Jurkat, Clone E6-1 (cell line): ENCODE data around the gene SCRN3.
"Not testable (repeated sequence)": the region's sequence is repeated elsewhere in the genome, so short reads cannot be mapped to it uniquely, and the experiment has no call there.

ENCODE experiments used
- DNase-seq: peaks from one replicate; pipeline ENCODE4 v3.0.0-alpha.2; 2011; ENCODE audit warnings: low read depth, low spot score
- H3K4me3 ChIP-seq: 2 replicates; pipeline ENCODE4 v1.5.1; 2011; ENCODE audit warnings: mild to moderate bottlenecking, low read length, control low read depth, moderate library complexity

The SCRN3 gene

DNA sequence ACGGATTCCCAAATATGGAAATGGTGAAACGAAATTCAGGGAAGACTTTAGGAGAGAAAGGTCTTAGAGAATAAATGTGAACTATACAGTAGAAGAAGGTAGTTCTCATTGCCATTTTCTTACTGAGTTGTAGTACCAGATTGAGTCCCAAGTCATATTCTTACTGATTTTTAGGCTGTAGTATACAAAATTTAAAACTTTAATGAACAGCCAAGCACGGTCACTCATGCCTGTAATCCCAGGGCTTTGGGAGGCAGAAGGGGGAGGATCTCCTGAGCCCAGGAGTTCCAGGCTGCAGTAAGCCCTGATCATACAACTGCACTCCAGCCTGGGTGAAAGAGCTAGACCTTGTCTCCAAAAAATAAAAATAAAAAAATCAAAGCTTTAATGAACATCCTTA, 2.2 kb downstream of the SCRN3 start:
- no peak for DNase-seq
- no peak overlapping the region for H3K4me3 ChIP-seq

- no peak overlapping the region for H3K4me3 ChIP-seq
- DNase-seq: no peak
Observed at GRCh38 chr2:174399171-174399570, 3.6 kb downstream of the SCRN3 start.

- no peak overlapping the region for H3K4me3 ChIP-seq
- DNase-seq: no peak
Observed at GRCh38 chr2:174400853-174401252, 5.3 kb downstream of the SCRN3 start.

DNA sequence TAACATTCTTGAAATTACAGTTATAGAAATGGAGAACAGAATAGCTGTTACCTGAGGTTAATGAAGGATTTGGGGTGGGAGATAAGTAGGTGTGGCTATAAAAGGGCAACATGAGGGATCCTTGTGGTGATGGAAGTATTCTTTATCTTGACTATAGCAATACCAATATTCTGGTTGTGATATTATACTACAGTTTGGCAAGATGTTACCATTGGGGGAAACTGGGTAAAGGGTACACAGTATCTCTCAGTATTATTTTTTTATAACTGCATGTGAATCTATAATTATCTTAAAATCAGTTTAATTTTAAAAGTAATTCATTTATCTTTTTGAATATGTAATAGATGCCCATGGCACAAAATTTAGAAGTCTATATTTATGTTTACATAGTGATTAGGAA, 8.1 kb downstream of the SCRN3 start:
- no peak for DNase-seq
- H3K4me3 ChIP-seq: no peak overlapping the region

DNA sequence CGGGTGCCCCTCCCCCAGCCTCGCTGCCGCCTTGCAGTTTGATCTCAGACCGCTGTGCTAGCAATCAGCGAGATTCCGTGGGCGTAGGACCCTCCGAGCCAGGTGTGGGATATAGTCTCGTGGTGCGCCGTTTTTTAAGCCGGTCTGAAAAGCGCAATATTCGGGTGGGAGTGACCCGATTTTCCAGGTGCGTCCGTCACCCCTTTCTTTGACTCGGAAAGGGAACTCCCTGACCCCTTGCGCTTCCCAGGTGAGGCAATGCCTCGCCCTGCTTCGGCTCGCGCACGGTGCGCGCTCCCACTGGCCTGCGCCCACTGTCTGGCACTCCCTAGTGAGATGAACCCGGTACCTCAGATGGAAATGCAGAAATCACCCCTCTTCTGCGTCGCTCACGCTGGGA, 14.5 kb downstream of the SCRN3 start:
- DNase-seq, H3K4me3 ChIP-seq: not testable (repeated sequence)

- H3K4me3 ChIP-seq: no peak overlapping the region
- no peak for DNase-seq
Observed at GRCh38 chr2:174412256-174412655, 16.7 kb downstream of the SCRN3 start.

GRCh38 chr2:174428214-174428613, 32.7 kb downstream of the SCRN3 start:
- DNase-seq: no peak
- no peak overlapping the region for H3K4me3 ChIP-seq

DNA sequence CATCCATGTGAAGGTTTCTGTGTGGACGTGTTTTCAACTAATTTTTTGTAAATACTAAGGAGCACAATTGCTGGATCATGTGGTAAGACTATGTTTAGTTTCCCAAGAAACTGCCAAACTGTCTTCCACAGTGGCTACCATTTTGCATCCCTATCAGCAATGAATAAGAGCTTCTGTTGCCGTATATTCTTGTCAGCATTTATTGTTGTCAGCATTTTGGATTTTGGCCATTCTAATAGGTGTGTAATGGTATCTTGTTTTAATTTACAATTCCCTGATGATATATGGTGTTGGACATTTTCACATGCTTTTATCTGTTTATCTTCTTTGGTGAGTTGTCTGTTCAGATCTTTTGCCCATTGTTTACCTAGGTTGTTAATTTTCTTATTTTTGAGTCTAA, 34.5 kb downstream of the SCRN3 start:
- DNase-seq: no peak
- H3K4me3 ChIP-seq: no peak overlapping the region

GRCh38 chr2:174431902-174432301, 36.4 kb downstream of the SCRN3 start:
- DNase-seq: no peak
- H3K4me3 ChIP-seq: no peak overlapping the region

DNA sequence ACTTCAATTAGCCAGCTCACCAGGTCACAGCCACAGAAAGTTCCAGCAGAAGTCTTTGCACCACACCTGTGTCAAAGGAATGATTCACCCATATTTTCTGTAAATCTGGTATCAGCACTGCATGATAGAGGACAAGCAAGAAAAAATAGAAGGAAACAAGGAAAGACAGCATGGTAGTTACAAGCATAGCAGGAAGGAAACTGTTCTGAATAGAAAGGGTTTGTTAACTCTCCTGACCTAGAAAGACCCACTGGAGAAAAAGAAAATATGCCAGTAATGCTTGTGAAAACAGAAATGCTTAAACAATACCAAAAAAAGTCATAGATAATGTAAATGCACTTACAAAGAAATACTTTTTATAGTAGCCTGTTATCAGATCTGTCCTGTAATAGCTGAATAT, 40.8 kb downstream of the SCRN3 start:
- no peak for DNase-seq
- no peak overlapping the region for H3K4me3 ChIP-seq

DNA sequence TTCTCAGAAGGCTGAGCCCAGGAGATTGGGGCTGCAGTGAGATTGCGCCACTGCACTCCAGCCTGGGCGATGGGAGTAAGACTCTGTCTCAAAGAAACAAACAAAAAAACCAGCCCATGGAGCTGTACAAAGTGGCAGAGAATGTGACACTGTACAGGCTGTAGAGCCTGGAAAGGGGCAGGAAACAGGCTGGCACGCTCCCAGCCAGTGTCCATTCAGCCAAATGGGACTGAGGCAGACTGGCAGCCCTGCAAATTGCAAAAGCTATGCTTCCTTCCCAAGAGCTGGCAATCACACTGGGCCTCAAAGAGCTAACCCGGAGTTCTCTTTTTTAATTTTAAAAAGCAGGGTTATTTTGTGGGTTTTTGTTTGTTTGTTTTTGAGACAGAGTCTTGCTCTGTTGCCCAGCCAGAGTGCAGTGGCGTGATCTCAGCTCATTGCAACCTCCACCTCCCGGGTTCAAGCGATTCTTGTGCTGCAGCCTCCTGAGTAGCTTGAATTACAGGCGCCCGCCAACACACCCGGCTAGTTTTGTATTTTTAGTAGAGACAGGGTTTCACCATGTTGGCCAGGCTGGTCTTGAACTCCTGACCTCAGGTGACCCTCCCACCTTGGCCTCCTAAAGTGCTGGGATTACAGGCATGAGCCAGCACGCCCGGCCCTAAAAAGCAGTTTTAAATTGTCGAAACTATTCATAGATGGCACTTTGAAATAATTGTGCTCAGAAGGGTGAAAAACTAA, 42.8 kb downstream of the SCRN3 start:
- no peak overlapping the region for H3K4me3 ChIP-seq
- no peak for DNase-seq

DNA sequence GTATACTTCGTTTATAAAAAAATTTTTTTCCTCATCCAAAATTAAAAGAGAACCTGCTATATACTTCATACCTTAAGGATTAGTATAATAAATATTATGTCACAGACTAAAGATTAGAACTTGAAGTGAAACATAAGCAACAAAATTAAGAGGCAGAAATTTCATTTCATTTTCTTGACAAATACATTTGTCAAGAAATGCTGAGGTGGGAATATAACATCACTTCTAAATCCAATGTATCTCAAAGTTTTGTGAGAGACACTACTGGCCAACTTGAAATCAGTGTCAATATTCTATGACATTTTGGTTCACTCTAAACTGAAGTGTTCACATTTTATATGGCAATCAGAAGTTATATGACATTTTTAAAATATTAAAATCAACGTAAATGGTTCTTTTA, 43.8 kb downstream of the SCRN3 start:
- no peak for DNase-seq
- no peak overlapping the region for H3K4me3 ChIP-seq

GRCh38 chr2:174439950-174440349, 44.4 kb downstream of the SCRN3 start:
- H3K4me3 ChIP-seq: no peak overlapping the region
- DNase-seq: no peak

DNA sequence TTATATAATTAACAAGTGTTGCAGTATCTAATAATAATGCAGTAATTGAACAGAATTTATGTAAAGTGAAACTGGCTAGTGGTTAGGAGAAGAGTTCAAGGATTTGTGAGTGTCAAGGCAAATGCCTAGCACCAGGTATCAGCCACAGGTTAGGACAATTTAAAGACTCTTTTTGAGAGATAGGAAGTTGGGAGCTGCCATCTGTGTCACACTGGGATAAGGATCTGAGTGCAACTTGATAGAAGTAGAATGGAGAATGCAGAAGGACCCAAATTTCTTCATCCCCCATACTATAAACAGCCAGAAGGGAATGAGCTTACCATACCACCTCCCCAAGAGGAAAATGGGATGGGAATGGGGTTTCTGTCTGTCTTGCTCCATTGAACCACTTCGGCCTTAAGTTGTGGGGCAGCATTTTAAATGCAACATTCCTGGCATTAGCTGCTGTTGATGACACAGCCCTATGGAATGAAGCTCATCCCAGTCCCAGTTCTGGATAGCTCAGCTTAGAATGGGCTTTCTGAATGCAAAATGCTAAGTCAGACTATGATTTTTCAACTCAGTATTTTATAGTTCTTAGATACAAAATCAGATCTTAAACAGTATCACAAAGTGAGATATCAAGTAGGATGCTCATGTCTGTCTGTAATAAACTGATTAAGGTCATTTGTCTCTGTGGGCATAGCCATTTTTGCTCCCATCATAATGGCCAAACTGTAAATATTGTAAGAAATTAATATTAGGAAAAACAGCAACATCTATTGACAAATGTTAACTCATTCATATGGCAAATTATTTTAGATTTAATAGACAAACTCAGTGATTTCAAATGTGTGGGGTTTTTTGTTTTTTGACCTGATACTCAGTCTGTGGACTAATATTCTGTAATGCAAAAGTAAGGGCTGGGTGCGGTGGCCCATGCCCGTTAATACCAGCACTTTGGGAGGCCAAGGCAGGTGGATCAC, 47.3 kb downstream of the SCRN3 start:
- no peak for DNase-seq
- no peak overlapping the region for H3K4me3 ChIP-seq

DNA sequence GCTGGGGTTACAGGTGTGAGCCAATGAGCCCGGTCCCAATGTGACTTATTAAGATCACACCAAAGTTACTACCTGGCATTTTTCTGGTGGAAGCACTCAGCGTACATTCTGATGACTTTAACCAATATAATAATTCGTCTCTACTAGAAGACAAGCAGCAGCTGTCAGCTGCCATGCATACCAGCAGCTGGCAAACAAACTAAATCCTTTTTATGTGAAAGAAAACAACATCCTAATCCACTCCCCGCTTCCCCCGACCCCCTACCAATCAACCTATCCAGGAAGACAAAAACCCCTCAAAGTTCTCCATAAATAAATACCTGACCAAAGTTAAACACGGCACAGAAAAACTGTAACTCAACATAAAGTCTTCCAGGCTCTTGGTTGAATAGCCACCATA, 49.2 kb downstream of the SCRN3 start:
- DNase-seq: no peak

DNA sequence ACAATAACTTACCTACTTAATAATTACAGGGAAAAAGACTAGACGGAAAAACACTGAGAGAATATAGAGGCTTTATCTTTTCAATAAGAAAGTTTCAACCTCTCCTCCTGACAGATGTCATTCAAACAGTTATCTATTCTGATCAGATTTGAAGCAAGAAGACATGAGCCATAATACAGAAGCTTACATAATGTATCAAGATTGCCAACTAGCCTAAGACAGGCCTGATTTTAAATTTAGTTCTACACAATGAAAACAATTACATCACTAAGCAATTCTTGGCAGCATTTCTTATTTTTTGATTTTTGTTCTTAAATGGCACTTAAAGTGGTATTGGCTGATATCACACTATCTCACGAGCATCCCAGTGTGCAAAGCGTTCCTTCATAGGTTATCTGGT, 49.7 kb downstream of the SCRN3 start:
- no peak for DNase-seq
- H3K4me3 ChIP-seq: no peak overlapping the region

More for the DNA sequence above, 49.2 kb downstream of the SCRN3 start:
- no peak overlapping the region for H3K4me3 ChIP-seq

DNA sequence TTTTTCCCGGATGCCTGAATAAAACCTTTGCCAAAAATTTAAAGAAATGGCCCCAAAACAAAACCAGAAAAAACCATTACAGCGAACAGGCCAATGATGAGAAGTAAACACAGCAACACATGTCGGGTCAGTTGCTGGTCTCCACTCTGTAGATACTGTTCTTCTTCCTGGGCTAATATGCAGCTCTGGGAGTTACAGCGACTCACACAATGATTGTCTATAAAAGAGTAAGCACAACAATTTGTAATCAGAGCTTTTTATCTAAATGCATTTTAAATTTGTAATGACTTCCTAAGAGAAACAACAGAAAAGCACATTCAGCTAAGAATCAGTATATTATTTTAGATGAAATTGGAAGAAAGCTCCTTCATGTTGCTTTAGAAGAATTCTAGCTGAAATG, 51.0 kb downstream of the SCRN3 start:
- DNase-seq: no peak

GRCh38 chr2:174449033-174449432, 53.5 kb downstream of the SCRN3 start:
- no peak overlapping the region for H3K4me3 ChIP-seq
- DNase-seq: no peak

More for the DNA sequence above, 51.0 kb downstream of the SCRN3 start:
- H3K4me3 ChIP-seq: no peak overlapping the region

GRCh38 chr2:174450021-174450816, 54.7 kb downstream of the SCRN3 start:
- H3K4me3 ChIP-seq: no peak overlapping the region
- DNase-seq: no peak

DNA sequence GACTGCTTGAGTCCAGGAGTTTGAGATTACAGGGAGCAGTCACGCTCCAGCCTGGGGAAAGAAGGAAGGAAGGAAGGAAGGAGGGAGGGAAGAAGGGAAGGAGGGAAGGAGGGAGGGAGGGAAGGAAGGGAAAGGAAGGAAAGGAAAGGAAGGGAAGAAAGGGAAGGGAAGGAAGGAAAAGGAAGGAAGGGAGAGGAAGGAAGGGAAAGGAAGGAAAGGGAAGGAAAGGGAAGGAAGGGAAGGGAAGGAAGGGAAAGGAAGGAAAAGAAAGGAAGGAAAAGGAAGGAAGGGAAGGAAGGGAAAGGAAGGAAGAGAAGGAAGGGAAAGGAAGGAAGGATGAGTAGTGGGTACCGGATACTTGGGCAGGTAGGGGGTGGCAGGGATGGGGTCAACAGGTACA, 59.0 kb downstream of the SCRN3 start:
- no peak for DNase-seq
- H3K4me3 ChIP-seq: no peak overlapping the region
